ENCODE data around the gene XCL2.

- TF ChIP-seq CTCF (IDR thresholded peaks at IDR 0.05) (no peak), EP300 (IDR thresholded peaks at IDR 0.05) (no peak)
Measured at GRCh38 chr1:168589167-168589566, 45.4 kb upstream of the XCL2 start.
